ENCODE measurements around the gene PSMD4.
"Not testable (repeated sequence)": the region's sequence is repeated elsewhere in the genome, so short reads cannot be mapped to it uniquely, and the experiment has no call there.

The PSMD4 gene

GRCh38 chr1:151267760-151268159, 13.2 kb downstream of the PSMD4 start:
- peaks cover 0 to 15% of the 10 kb centered on the region in 2 donors for H3K4me1 ChIP-seq (ENCODE audit: control insufficient read depth in 1 of 2, insufficient read depth in 2 of 2, low read length in 2 of 2)
- no peak overlapping the region for H3K9ac ChIP-seq (ENCODE audit: low read depth in 1 of 2, low read length in 2 of 2)
- no peaks in the 10 kb centered on the region for H3K9me3 ChIP-seq (ENCODE audit: control insufficient read depth in 1 of 2, low read length in 2 of 2)
- H3K4me3 ChIP-seq (ENCODE audit: low read depth in 1 of 2, low read length in 2 of 2) = no peak overlapping the region
- no peak overlapping the region for H3K27ac ChIP-seq (ENCODE audit: low read depth, low read length)
- peaks cover 26 to 50% of the 10 kb centered on the region in 2 donors for H3K36me3 ChIP-seq (ENCODE audit: control insufficient read depth in 1 of 2, insufficient read depth in 2 of 2, low read length in 2 of 2)
- no peaks in the 10 kb centered on the region for H3K27me3 ChIP-seq (ENCODE audit: control insufficient read depth in 1 of 2, insufficient read depth in 2 of 2, low read length in 2 of 2)

DNA sequence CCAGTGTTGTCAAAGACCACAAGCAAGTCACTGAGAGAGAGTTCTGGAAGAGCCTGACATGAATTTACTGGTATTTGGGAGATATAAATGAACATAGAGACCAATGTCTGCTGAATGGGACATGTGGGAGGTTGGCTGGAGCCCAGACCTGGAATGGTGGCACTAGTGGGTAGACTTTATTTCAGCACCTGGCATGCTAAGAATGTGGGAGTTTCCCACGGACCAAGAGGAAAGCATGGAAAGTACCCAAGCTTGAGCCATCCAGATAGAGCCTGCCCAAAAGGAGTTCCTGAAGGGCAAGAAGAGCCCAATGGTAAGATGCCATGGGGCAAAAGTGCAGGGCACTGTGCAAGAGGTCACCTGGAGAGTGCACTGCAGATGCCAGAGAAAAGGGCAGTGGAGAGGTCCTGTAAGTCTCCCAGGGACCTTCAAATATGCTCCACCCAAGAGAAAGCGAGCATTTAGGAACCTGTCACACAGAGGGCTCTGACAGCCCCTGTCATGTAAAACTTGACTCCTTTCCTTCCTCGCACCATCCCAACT, 19.5 kb downstream of the PSMD4 start:
- Histone ChIP-seq H3K27ac (ENCODE audit: low read depth, low read length) (no peak overlapping the region), H3K9ac (ENCODE audit: low read depth in 1 of 2, low read length in 2 of 2) (no peak overlapping the region), H3K36me3 (ENCODE audit: control insufficient read depth in 1 of 2, insufficient read depth in 2 of 2, low read length in 2 of 2) (peaks cover 3% of the 10 kb centered on the region in 2 donors)

DNA sequence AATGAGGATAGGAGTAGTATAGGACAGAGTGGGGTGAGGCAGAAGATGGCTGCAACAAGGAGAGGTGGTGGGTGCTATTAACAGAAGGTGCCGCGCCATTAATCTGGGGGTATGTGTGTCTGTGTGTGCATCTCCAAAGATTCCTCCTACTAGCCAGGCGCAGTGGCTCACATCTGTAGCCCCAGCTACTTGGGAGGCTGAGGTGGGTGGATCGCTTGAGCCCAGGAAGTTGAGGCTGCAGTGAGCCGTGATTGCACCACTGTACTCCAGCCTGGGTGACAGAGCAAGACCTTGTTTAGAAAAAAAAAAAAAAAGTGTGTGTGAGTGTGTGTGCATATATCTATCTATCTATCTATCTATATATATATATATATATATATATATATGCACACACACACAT, 20.8 kb downstream of the PSMD4 start:
- H3K4me1 ChIP-seq (ENCODE audit: control insufficient read depth in 1 of 2, insufficient read depth in 2 of 2, low read length in 2 of 2); H3K36me3 ChIP-seq (ENCODE audit: control insufficient read depth in 1 of 2, insufficient read depth in 2 of 2, low read length in 2 of 2); H3K9ac ChIP-seq (ENCODE audit: low read depth in 1 of 2, low read length in 2 of 2); H3K27ac ChIP-seq (ENCODE audit: low read depth, low read length); H3K27me3 ChIP-seq (ENCODE audit: control insufficient read depth in 1 of 2, insufficient read depth in 2 of 2, low read length in 2 of 2); H3K9me3 ChIP-seq (ENCODE audit: control insufficient read depth in 1 of 2, low read length in 2 of 2); H3K4me3 ChIP-seq (ENCODE audit: low read depth in 1 of 2, low read length in 2 of 2): not testable (repeated sequence)

More for the DNA sequence above, 19.5 kb downstream of the PSMD4 start:
- Histone ChIP-seq H3K4me3 (ENCODE audit: low read depth in 1 of 2, low read length in 2 of 2) (no peak overlapping the region), H3K9me3 (ENCODE audit: control insufficient read depth in 1 of 2, low read length in 2 of 2) (no peaks in the 10 kb centered on the region), H3K27me3 (ENCODE audit: control insufficient read depth in 1 of 2, insufficient read depth in 2 of 2, low read length in 2 of 2) (no peaks in the 10 kb centered on the region), H3K4me1 (ENCODE audit: control insufficient read depth in 1 of 2, insufficient read depth in 2 of 2, low read length in 2 of 2) (no peaks in the 10 kb centered on the region)

DNA sequence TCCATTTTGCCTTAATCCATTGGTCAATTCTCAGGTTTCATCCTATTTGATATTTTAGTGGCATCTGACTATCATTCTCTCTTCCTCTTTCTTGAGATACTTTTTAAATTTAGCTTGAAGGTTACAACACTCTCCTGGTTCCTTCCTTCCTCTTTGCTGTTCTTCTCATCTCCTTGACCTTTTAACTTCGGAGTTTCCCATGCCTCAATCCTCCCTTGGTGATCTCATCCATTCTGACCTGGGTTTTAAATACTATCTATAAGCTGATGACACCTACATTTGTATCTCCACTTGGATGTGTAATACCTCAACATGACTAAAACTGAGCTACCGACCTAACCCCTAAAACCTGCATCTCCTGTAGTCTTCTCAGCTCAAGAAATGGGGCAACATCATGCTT, 22.7 kb downstream of the PSMD4 start:
- Histone ChIP-seq H3K9ac (ENCODE audit: low read depth in 1 of 2, low read length in 2 of 2) (no peak overlapping the region), H3K4me3 (ENCODE audit: low read depth in 1 of 2, low read length in 2 of 2) (no peak overlapping the region)

GRCh38 chr1:151281225-151281968, 26.9 kb downstream of the PSMD4 start:
- H3K27me3 ChIP-seq (ENCODE audit: control insufficient read depth in 1 of 2, insufficient read depth in 2 of 2, low read length in 2 of 2) = no peaks in the 10 kb centered on the region
- peak overlapping the region; percentile 98 for H3K27ac ChIP-seq (ENCODE audit: low read depth, low read length)
- no peaks in the 10 kb centered on the region for H3K9me3 ChIP-seq (ENCODE audit: control insufficient read depth in 1 of 2, low read length in 2 of 2)
- H3K36me3 ChIP-seq (ENCODE audit: control insufficient read depth in 1 of 2, insufficient read depth in 2 of 2, low read length in 2 of 2) = peaks cover 4 to 15% of the 10 kb centered on the region in 2 donors
- H3K4me1 ChIP-seq (ENCODE audit: control insufficient read depth in 1 of 2, insufficient read depth in 2 of 2, low read length in 2 of 2) = peaks cover 12 to 19% of the 10 kb centered on the region in 2 donors
- H3K9ac ChIP-seq (ENCODE audit: low read depth in 1 of 2, low read length in 2 of 2) = peak overlapping the region; percentile 92 to 96
- peak overlapping the region; percentile 84 to 91 for H3K4me3 ChIP-seq (ENCODE audit: low read depth in 1 of 2, low read length in 2 of 2)

More for the DNA sequence above, 22.7 kb downstream of the PSMD4 start:
- Histone ChIP-seq H3K36me3 (ENCODE audit: control insufficient read depth in 1 of 2, insufficient read depth in 2 of 2, low read length in 2 of 2) (peaks cover 0 to 3% of the 10 kb centered on the region in 2 donors), H3K9me3 (ENCODE audit: control insufficient read depth in 1 of 2, low read length in 2 of 2) (no peaks in the 10 kb centered on the region), H3K4me1 (ENCODE audit: control insufficient read depth in 1 of 2, insufficient read depth in 2 of 2, low read length in 2 of 2) (peaks cover 0 to 4% of the 10 kb centered on the region in 2 donors), H3K27ac (ENCODE audit: low read depth, low read length) (no peak overlapping the region), H3K27me3 (ENCODE audit: control insufficient read depth in 1 of 2, insufficient read depth in 2 of 2, low read length in 2 of 2) (no peaks in the 10 kb centered on the region)

GRCh38 chr1:151281969-151282882, 27.7 kb downstream of the PSMD4 start, which contains the start of gene ZNF687:
Gene ZNF687, plus strand, starts transcription at chr1:151282299. Its CDS starts 3,993 bp downstream, at chr1:151286292.
- Histone ChIP-seq H3K4me1 (ENCODE audit: control insufficient read depth in 1 of 2, insufficient read depth in 2 of 2, low read length in 2 of 2) (peaks cover 12 to 19% of the 10 kb centered on the region in 2 donors), H3K9me3 (ENCODE audit: control insufficient read depth in 1 of 2, low read length in 2 of 2) (no peaks in the 10 kb centered on the region), H3K27me3 (ENCODE audit: control insufficient read depth in 1 of 2, insufficient read depth in 2 of 2, low read length in 2 of 2) (no peaks in the 10 kb centered on the region), H3K36me3 (ENCODE audit: control insufficient read depth in 1 of 2, insufficient read depth in 2 of 2, low read length in 2 of 2) (peaks cover 12 to 23% of the 10 kb centered on the region in 2 donors), H3K9ac (ENCODE audit: low read depth in 1 of 2, low read length in 2 of 2) (peak within 1 kb of the TSS; percentile 92 to 96), H3K27ac (ENCODE audit: low read depth, low read length) (peak within 1 kb of the TSS; percentile 98), H3K4me3 (ENCODE audit: low read depth in 1 of 2, low read length in 2 of 2) (peak within 1 kb of the TSS; percentile 84 to 91)

GRCh38 chr1:151282883-151283725, 28.6 kb downstream of the PSMD4 start:
- Histone ChIP-seq H3K36me3 (ENCODE audit: control insufficient read depth in 1 of 2, insufficient read depth in 2 of 2, low read length in 2 of 2) (peaks cover 17 to 32% of the 10 kb centered on the region in 2 donors), H3K9ac (ENCODE audit: low read depth in 1 of 2, low read length in 2 of 2) (peak overlapping the region; percentile 74 to 86), H3K4me3 (ENCODE audit: low read depth in 1 of 2, low read length in 2 of 2) (peak overlapping the region; percentile 84 to 91), H3K27ac (ENCODE audit: low read depth, low read length) (peak overlapping the region; percentile 98), H3K27me3 (ENCODE audit: control insufficient read depth in 1 of 2, insufficient read depth in 2 of 2, low read length in 2 of 2) (no peaks in the 10 kb centered on the region), H3K9me3 (ENCODE audit: control insufficient read depth in 1 of 2, low read length in 2 of 2) (no peaks in the 10 kb centered on the region), H3K4me1 (ENCODE audit: control insufficient read depth in 1 of 2, insufficient read depth in 2 of 2, low read length in 2 of 2) (peaks cover 12 to 19% of the 10 kb centered on the region in 2 donors)

GRCh38 chr1:151284013-151284577, 29.6 kb downstream of the PSMD4 start:
- H3K36me3 ChIP-seq (ENCODE audit: control insufficient read depth in 1 of 2, insufficient read depth in 2 of 2, low read length in 2 of 2) = peaks cover 26 to 42% of the 10 kb centered on the region in 2 donors
- no peak overlapping the region for H3K27ac ChIP-seq (ENCODE audit: low read depth, low read length)
- H3K9me3 ChIP-seq (ENCODE audit: control insufficient read depth in 1 of 2, low read length in 2 of 2) = no peaks in the 10 kb centered on the region
- peaks cover 12 to 19% of the 10 kb centered on the region in 2 donors for H3K4me1 ChIP-seq (ENCODE audit: control insufficient read depth in 1 of 2, insufficient read depth in 2 of 2, low read length in 2 of 2)
- H3K9ac ChIP-seq (ENCODE audit: low read depth in 1 of 2, low read length in 2 of 2) = peak overlapping the region; percentile 10 to 86
- peak overlapping the region; percentile 84 to 91 for H3K4me3 ChIP-seq (ENCODE audit: low read depth in 1 of 2, low read length in 2 of 2)
- H3K27me3 ChIP-seq (ENCODE audit: control insufficient read depth in 1 of 2, insufficient read depth in 2 of 2, low read length in 2 of 2) = no peaks in the 10 kb centered on the region

Data from duodenal mucosa (tissue), 2 donors.